Kidney epithelial cell (primary cell): ENCODE data around the gene STIP1. TPM values are rescaled to one million over a fixed set of nuclear protein-coding genes. Genes with fewer than 3 reads are reported as not detected.
A peak's percentile ranks its signal among the peaks of the same experiment; 100 is the strongest.

Experiments used
- DNase-seq: peaks from one replicate; pipeline ENCODE4 v3.0.0-alpha.2; 2010; ENCODE audit warnings: low read depth
- H3K27me3 ChIP-seq: 2 replicates; pipeline ENCODE4 v1.6.0; 2011; ENCODE audit warnings: low read length; ENCODE audit not compliant: control insufficient read depth, insufficient read depth
- H3K36me3 ChIP-seq: 2 replicates; pipeline ENCODE4 v1.5.1; 2011; ENCODE audit warnings: low read length; ENCODE audit not compliant: control insufficient read depth, insufficient read depth
- H3K4me3 ChIP-seq: 2 replicates; pipeline ENCODE4 v1.5.1; 2011; ENCODE audit warnings: low read depth, mild to moderate bottlenecking, control low read depth, low read length
- total RNA-seq: library from RNA; depleted of rRNA; stranded (reverse); fragments of >200 nt; gene quantifications from 2 replicates; pipeline ENCODE4 v1.2.3, GENCODE V29; 2015
- TF ChIP-seq, protein P1 (sequence below): IDR thresholded peaks from 2 replicates; pipeline ENCODE4 v1.5.1; 2011; ENCODE audit warnings: mild to moderate bottlenecking, moderate library complexity, low read length, control low read depth, inconsistent platforms; ENCODE audit not compliant: insufficient read depth, poor library complexity, severe bottlenecking

The STIP1 gene
- 138 and 148 TPM in 2 replicates for total RNA-seq

DNA sequence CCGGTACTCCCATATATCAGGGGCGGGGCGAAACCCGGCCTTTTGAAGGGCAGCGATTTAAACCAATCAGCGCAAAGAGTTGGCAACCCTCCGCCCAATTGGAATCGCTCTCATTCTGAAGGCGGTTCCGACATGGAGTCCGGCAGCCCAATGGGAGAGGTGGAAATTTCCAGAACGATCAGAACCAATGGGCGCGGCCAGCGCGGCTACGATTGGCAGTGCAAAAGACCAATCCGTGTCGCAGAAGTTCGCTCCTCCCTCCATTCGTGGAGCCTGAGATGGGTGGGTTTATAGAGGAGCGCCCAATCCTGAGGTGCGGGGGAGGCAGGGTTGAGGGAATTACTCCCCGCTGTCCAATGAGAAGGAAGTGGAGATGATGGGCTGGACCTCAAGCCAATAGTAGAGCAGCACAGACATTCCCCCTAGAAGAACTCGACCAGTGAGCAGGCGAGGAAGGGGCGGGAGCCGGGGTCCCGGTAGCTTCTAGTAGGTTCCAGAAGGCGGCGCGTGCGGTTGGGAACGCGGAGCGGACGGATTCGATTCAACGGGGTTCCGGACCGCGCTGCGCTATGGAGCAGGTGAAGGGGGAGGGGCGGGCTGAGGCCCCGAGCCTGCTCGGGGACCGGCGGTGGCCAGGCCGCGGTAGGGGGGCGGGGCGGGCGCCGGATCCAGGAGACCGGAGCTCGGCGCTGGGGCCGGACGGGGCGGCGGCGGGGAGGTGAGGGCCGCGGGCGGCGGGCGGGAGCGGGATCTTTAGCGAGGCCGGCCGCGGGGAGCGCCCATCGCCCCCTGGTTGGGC, at the start of gene STIP1:
TSS of gene STIP1 (plus strand) at position 479 of the 799 bp plus-strand sequence. CDS start at position 570, 91 bp downstream.
- Histone ChIP-seq H3K27me3 (no peaks in the 10 kb centered on the region), H3K36me3 (no peaks in the 10 kb centered on the region), H3K4me3 (peak within 1 kb of the TSS; percentile 58)
- peak; percentile 99 for DNase-seq
- TF ChIP-seq, protein P1, sequence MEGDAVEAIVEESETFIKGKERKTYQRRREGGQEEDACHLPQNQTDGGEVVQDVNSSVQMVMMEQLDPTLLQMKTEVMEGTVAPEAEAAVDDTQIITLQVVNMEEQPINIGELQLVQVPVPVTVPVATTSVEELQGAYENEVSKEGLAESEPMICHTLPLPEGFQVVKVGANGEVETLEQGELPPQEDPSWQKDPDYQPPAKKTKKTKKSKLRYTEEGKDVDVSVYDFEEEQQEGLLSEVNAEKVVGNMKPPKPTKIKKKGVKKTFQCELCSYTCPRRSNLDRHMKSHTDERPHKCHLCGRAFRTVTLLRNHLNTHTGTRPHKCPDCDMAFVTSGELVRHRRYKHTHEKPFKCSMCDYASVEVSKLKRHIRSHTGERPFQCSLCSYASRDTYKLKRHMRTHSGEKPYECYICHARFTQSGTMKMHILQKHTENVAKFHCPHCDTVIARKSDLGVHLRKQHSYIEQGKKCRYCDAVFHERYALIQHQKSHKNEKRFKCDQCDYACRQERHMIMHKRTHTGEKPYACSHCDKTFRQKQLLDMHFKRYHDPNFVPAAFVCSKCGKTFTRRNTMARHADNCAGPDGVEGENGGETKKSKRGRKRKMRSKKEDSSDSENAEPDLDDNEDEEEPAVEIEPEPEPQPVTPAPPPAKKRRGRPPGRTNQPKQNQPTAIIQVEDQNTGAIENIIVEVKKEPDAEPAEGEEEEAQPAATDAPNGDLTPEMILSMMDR, result peak; percentile 49

DNA sequence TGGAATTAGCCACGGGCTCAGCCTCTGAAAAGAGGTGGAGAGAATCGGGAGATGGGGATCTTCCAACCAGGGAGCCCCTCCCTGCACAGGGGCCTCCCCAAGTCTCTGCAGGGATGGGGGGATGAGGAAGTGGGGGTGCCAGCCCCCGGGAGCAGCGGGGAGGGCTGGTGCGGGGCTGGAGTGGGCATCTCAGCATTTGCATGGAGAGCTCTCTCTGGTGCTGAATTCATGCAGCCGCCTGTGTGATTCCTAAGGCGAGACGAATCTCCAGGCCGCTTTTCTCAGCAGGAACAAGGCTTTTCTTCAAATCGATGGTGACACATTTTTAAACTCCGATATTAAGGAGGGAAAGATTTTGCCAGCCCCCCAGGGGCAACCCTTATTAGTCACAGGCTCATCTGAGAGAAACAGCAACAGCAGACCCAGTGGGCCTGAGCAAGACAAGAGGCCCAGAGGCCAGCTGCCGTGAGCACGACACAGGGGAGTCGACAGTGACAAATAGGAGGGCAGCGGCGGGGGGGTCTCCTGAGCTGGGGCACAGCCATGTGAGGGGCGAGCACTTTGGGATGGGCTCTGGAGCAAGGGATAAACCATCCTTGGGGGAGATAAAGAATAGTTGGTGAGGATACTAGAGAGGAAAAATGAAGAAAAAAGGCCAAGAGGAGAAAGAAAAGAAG, 49.1 kb upstream of the STIP1 start:
- TF ChIP-seq, protein P1, result no peak
- H3K4me3 ChIP-seq, result no peak overlapping the region
- no peak for DNase-seq
- no peaks in the 10 kb centered on the region for H3K36me3 ChIP-seq
- H3K27me3 ChIP-seq, result peaks cover 54% of the 10 kb centered on the region

DNA sequence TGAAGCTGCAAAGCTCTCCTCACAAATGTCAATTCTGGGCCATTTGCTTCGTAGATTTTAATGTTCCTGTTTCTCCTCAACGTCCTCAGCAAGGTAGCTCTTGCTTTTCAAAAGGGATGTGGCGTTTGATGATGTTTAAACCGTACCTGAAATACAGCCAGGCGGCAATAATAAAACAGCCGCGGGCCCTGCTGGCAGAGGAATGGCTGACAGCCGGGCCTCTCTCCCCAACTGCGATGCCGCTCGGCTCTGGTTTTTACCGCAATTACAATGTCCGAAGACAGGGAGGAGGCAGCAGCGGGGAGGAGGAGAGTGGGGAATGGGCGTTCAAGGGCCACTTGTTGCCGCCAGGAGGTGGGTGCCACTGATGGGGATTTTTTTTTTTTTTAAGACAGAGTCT, 47.6 kb upstream of the STIP1 start:
- Histone ChIP-seq H3K4me3 (no peak overlapping the region), H3K27me3 (peaks cover 47% of the 10 kb centered on the region), H3K36me3 (no peaks in the 10 kb centered on the region)
- DNase-seq, result no peak
- TF ChIP-seq, protein P1, result no peak

DNA sequence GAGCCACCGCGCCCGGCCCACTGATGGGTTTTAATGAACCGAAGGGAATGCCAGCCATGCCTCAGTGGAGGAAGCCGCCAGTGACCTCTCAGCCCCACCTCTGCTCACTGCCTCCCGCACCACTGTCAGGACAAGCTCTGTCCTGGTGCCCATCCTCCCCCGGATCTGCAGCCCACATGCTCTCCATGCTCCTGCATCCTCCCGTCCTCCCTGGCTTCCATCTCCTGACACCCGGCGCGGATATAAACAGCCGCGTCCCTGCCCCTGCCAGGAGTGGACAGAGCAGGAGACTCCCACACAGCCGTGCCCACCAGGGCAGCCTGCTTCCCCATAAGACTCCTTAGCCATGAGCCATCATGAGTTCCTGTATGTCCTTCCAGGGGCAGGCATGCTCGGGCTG, 46.9 kb upstream of the STIP1 start:
- TF ChIP-seq, protein P1, result no peak
- no peak overlapping the region for H3K4me3 ChIP-seq
- no peak for DNase-seq
- H3K27me3 ChIP-seq, result peaks cover 45% of the 10 kb centered on the region
- H3K36me3 ChIP-seq, result no peaks in the 10 kb centered on the region

DNA sequence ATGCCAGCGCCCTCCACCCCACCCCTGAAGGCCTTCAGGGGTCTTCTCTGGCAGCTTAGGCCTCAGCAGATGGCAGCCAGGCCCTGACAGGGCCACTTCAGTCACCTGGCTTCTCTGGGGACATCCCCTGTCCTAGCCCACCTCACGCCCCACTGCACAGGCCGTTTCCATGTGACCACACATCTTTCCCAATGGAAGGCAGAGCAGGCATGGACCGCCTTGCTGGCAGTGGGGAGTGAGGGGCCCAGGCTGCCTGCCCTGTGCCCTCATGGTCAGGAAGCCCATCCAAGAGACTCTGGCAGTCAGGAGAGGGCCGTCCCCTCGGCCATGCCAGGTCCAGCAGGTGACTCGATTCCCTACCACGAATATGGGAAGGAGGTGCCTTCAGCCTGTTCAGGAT, 45.9 kb upstream of the STIP1 start:
- TF ChIP-seq, protein P1, result no peak
- DNase-seq, result no peak
- no peaks in the 10 kb centered on the region for H3K36me3 ChIP-seq
- H3K4me3 ChIP-seq, result no peak overlapping the region
- H3K27me3 ChIP-seq, result peaks cover 43% of the 10 kb centered on the region
